Right lung (tissue), 5 donors: Measurements from ENCODE around the gene ALK. TPM values are rescaled to one million over a fixed set of nuclear protein-coding genes. Genes with fewer than 3 reads are reported as not detected.

ENCODE experiments used
- DNase-seq, 2 donors: peaks; one replicate each; pipeline ENCODE4 v3.0.0-alpha.2; 2013
- polyA plus RNA-seq, 5 donors: library from polyadenylated mRNA; unstranded; fragments of 120-200 nt; gene quantifications; one replicate each; pipeline versions ENCODE4 v1.2.1 to v1.2.3, GENCODE V29; 2013; ENCODE audit warnings: inconsistent platforms in 1 of 5, low replicate concordance in 1 of 5; ENCODE audit not compliant: insufficient read length in 5 of 5, insufficient read depth in 1 of 5

The ALK gene
- polyA plus RNA-seq, 5 donors = 0.03 to 0.27 (median 0.05) TPM

- no peak for DNase-seq
Measured at GRCh38 chr2:29405266-29405665, 516.1 kb downstream of the ALK start.

- no peak for DNase-seq
Measured at GRCh38 chr2:29401994-29402393, 519.4 kb downstream of the ALK start.

GRCh38 chr2:29400930-29401653 is 520.3 kb downstream of the ALK start:
- no peak for DNase-seq

GRCh38 chr2:29398384-29399237 is 522.8 kb downstream of the ALK start:
- no peak for DNase-seq

GRCh38 chr2:29397713-29398112 is 523.7 kb downstream of the ALK start:
- no peak for DNase-seq

GRCh38 chr2:29397039-29397438 is 524.3 kb downstream of the ALK start:
- DNase-seq = no peak

- no peak for DNase-seq
Measured at GRCh38 chr2:29394981-29395350, 526.4 kb downstream of the ALK start.

- no peak for DNase-seq
Measured at GRCh38 chr2:29394311-29394980, 526.9 kb downstream of the ALK start.

GRCh38 chr2:29393676-29394075 is 527.7 kb downstream of the ALK start:
- DNase-seq = no peak

GRCh38 chr2:29392774-29393173 is 528.6 kb downstream of the ALK start:
- DNase-seq = no peak

GRCh38 chr2:29390136-29390535 is 531.2 kb downstream of the ALK start:
- no peak for DNase-seq

- no peak for DNase-seq
Measured at GRCh38 chr2:29389686-29390085, 531.7 kb downstream of the ALK start.

GRCh38 chr2:29388071-29388470 is 533.3 kb downstream of the ALK start:
- DNase-seq = no peak

GRCh38 chr2:29382486-29382885 is 538.9 kb downstream of the ALK start:
- DNase-seq = no peak

- DNase-seq = no peak
Measured at GRCh38 chr2:29377788-29378187, 543.6 kb downstream of the ALK start.

- DNase-seq = no peak
Measured at GRCh38 chr2:29376541-29376940, 544.8 kb downstream of the ALK start.

- no peak for DNase-seq
Measured at GRCh38 chr2:29375843-29376242, 545.5 kb downstream of the ALK start.

- DNase-seq = no peak
Measured at GRCh38 chr2:29374823-29375222, 546.6 kb downstream of the ALK start.

GRCh38 chr2:29373870-29374269 is 547.5 kb downstream of the ALK start:
- DNase-seq = no peak

GRCh38 chr2:29372185-29372584 is 549.2 kb downstream of the ALK start:
- DNase-seq = no peak

- DNase-seq = no peak
Measured at GRCh38 chr2:29370581-29371125, 550.7 kb downstream of the ALK start.

GRCh38 chr2:29370173-29370572 is 551.2 kb downstream of the ALK start:
- DNase-seq = no peak
